ENCODE measurements around the gene GRM2. TPM values are rescaled to one million over a fixed set of nuclear protein-coding genes. Genes with fewer than 3 reads are reported as not detected.

Gene GRM2
- total and polyA plus RNA-seq, 12 donors: 0.04 to 0.48 (median 0.17) TPM; not detected in 3

DNA sequence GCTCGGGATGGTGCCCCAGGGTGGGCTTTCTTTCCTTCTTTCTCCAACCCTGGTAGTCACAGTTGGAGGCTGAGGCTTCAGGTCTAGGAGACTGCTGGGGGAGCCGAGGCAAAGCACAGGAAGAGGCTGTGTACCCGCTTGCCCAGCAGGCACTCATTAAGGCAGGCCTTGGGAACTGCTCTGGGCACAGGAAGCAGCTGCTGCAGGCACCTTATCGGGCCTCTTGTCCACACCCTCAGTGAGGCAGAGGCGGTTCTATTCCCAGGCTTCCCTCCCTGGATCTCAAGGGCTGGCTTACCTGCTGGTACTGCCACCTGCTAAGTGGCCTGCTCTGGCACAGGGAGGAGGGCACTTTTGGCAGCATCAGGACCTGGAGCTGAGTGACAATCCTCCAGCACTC, 15.8 kb upstream of the GRM2 start:
- Histone ChIP-seq H3K36me3 (replicated peaks in 1 of 2) (peaks cover 0 to 16% of the 10 kb centered on the region in 2 donors), H3K27me3 (no peaks in the 10 kb centered on the region), H3K4me1 (replicated peaks in 1 of 2) (peaks cover 0 to 6% of the 10 kb centered on the region in 2 donors), H3K27ac (no peak overlapping the region), H3K4me3 (no peak overlapping the region), H3K9me3 (replicated peaks in 1 of 3) (no peaks in the 10 kb centered on the region)
- TF ChIP-seq, protein P1, sequence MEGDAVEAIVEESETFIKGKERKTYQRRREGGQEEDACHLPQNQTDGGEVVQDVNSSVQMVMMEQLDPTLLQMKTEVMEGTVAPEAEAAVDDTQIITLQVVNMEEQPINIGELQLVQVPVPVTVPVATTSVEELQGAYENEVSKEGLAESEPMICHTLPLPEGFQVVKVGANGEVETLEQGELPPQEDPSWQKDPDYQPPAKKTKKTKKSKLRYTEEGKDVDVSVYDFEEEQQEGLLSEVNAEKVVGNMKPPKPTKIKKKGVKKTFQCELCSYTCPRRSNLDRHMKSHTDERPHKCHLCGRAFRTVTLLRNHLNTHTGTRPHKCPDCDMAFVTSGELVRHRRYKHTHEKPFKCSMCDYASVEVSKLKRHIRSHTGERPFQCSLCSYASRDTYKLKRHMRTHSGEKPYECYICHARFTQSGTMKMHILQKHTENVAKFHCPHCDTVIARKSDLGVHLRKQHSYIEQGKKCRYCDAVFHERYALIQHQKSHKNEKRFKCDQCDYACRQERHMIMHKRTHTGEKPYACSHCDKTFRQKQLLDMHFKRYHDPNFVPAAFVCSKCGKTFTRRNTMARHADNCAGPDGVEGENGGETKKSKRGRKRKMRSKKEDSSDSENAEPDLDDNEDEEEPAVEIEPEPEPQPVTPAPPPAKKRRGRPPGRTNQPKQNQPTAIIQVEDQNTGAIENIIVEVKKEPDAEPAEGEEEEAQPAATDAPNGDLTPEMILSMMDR (IDR thresholded peaks at IDR 0.05): no peak
- no peak for TF ChIP-seq POLR2A (IDR thresholded peaks at IDR 0.05)
- WGBS, 4 donors: 72 to 97% (median 81%) methylated on average over 4 to 5 of the region's 5 CpGs
- intact Hi-C loops (cut with DNase I): no loop called here
- no peak for DNase-seq

DNA sequence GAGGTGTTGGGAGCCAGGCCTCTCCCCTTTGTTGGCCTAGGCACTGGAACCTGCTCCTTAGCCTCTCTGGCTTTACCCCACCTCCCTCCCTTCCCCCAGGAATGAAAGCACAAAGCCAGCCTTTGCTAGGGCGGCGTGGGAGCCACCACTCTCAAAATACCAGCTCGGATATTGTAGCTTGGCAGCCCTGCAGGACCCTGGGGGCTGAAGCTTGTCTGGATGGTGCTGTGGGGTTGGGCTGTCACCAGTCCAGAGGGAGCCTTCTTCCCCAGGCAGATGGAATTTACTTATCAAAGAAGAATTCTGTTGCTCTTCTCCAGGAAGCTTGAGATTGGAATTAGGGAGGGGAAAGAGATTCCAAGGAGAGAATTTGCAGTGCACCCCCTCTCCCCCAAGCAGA, 14.9 kb upstream of the GRM2 start:
- H3K9me3 ChIP-seq (replicated peaks in 1 of 3): no peaks in the 10 kb centered on the region
- no peak overlapping the region for H3K4me3 ChIP-seq
- TF ChIP-seq, protein P1 (IDR thresholded peaks at IDR 0.05): no peak
- DNase-seq: no peak
- H3K27me3 ChIP-seq: no peaks in the 10 kb centered on the region
- 70 to 92% (median 86%) methylated on average over 3 of the region's 3 CpGs for WGBS, 4 donors
- intact Hi-C loops (cut with DNase I): no loop called here
- H3K4me1 ChIP-seq (replicated peaks in 1 of 2): peaks cover 0 to 3% of the 10 kb centered on the region in 2 donors
- H3K27ac ChIP-seq: no peak overlapping the region
- H3K36me3 ChIP-seq (replicated peaks in 1 of 2): peaks cover 0 to 13% of the 10 kb centered on the region in 2 donors

DNA sequence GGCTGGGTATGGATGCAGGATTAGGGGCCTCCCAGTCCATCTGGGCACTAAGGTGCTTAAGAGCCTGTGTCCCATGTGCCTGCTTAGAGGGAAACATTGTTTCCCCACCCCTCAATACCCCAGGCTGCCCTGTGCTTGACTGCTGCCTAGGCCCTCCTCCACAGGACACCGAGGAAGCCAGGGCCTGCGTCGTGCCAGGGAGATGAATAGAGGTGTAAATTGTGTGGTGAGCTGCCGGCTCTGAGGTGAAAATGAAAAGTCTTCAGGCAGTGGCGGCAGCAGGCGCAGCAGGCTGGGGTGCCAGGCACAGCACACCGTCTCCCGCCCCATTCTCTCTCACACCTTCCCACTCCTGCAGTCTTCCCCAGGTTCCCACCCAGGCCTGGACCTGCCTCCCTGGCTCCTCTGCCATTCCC, 13.9 kb upstream of the GRM2 start:
- Histone ChIP-seq H3K36me3 (replicated peaks in 1 of 2) (peaks cover 0 to 19% of the 10 kb centered on the region in 2 donors), H3K4me1 (replicated peaks in 1 of 2) (no peaks in the 10 kb centered on the region), H3K27me3 (no peaks in the 10 kb centered on the region), H3K9me3 (replicated peaks in 1 of 3) (no peaks in the 10 kb centered on the region), H3K27ac (no peak overlapping the region), H3K4me3 (no peak overlapping the region)
- WGBS, 4 donors: 92 to 95% (median 94%) methylated on average over 5 to 8 of the region's 8 CpGs
- no peak for DNase-seq
- intact Hi-C loops (cut with DNase I): no loop called here
- TF ChIP-seq, protein P1 (IDR thresholded peaks at IDR 0.05): no peak
- TF ChIP-seq POLR2A (IDR thresholded peaks at IDR 0.05): no peak

DNA sequence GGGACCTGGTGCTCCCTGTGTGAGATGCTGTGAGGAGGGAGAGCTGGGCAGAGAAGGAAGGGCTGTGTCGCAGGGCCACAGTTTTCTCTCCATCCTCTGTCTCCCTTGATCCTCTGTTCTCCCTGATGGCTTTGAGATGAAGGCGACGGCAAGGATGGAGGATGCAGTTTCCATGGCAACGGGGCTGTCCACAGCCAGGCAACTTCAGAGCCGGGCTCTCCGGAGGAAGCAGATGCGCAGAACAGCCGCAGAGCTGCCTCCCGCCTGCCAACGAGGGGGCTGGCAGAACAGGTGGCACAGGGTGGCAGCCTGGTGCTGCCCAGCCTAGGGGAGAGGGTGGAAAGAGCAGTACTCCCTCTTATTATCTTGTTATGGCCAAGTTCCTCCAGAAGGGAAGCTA, 9.9 kb upstream of the GRM2 start:
- Histone ChIP-seq H3K27ac (no peak overlapping the region), H3K4me1 (replicated peaks in 1 of 2) (no peaks in the 10 kb centered on the region), H3K4me3 (no peak overlapping the region), H3K36me3 (replicated peaks in 1 of 2) (peaks cover 0 to 47% of the 10 kb centered on the region in 2 donors), H3K27me3 (no peaks in the 10 kb centered on the region), H3K9me3 (replicated peaks in 1 of 3) (no peaks in the 10 kb centered on the region)
- WGBS, 4 donors: 78 to 97% (median 94%) methylated on average over 5 to 10 of the region's 10 CpGs
- TF ChIP-seq, protein P1 (IDR thresholded peaks at IDR 0.05): no peak
- TF ChIP-seq POLR2A (IDR thresholded peaks at IDR 0.05): no peak
- no peak for DNase-seq
- intact Hi-C loops (cut with DNase I): no loop called here

All from adrenal gland (tissue), 12 donors.